ENCODE data around the gene ST3GAL3.

ST3GAL3 gene

GRCh38 chr1:43707190-43708001 is at the start of gene ST3GAL3:
Gene ST3GAL3, plus strand, starts transcription at chr1:43707536. Its CDS starts 28,727 bp downstream, at chr1:43736263.
- DNase-seq, result peak; percentile 92

GRCh38 chr1:43659212-43660166 is 47.8 kb upstream of the ST3GAL3 start:
- DNase-seq, result no peak

GRCh38 chr1:43660355-43660754 is 47.0 kb upstream of the ST3GAL3 start:
- DNase-seq, result peak; percentile 58

- DNase-seq, result no peak
Observed at GRCh38 chr1:43664369-43664768, 43.0 kb upstream of the ST3GAL3 start.

GRCh38 chr1:43666608-43667007 is 40.7 kb upstream of the ST3GAL3 start:
- peak; percentile 75 for DNase-seq

GRCh38 chr1:43668956-43669355 is 38.4 kb upstream of the ST3GAL3 start:
- no peak for DNase-seq

GRCh38 chr1:43669878-43670277 is 37.5 kb upstream of the ST3GAL3 start:
- DNase-seq, result no peak

GRCh38 chr1:43671193-43671592 is 36.1 kb upstream of the ST3GAL3 start:
- no peak for DNase-seq

GRCh38 chr1:43671626-43672330 is 35.6 kb upstream of the ST3GAL3 start:
- no peak for DNase-seq

GRCh38 chr1:43673261-43673660 is 34.1 kb upstream of the ST3GAL3 start:
- no peak for DNase-seq

- no peak for DNase-seq
Observed at GRCh38 chr1:43678940-43679339, 28.4 kb upstream of the ST3GAL3 start.

- no peak for DNase-seq
Observed at GRCh38 chr1:43683560-43683959, 23.8 kb upstream of the ST3GAL3 start.

- DNase-seq, result no peak
Observed at GRCh38 chr1:43686801-43687200, 20.5 kb upstream of the ST3GAL3 start.

GRCh38 chr1:43687301-43688108 is 19.8 kb upstream of the ST3GAL3 start:
- no peak for DNase-seq

GRCh38 chr1:43688109-43688387 is 19.3 kb upstream of the ST3GAL3 start:
- no peak for DNase-seq

GRCh38 chr1:43688594-43689000 is 18.7 kb upstream of the ST3GAL3 start:
- no peak for DNase-seq

- no peak for DNase-seq
Observed at GRCh38 chr1:43689289-43689688, 18.0 kb upstream of the ST3GAL3 start.

GRCh38 chr1:43691871-43692815 is 15.2 kb upstream of the ST3GAL3 start:
- DNase-seq, result no peak

- no peak for DNase-seq
Observed at GRCh38 chr1:43693371-43693770, 14.0 kb upstream of the ST3GAL3 start.

- no peak for DNase-seq
Observed at GRCh38 chr1:43699281-43699680, 8.1 kb upstream of the ST3GAL3 start.

GRCh38 chr1:43703836-43704235 is 3.5 kb upstream of the ST3GAL3 start:
- DNase-seq, result no peak
